Epithelial cell of prostate (primary cell): ENCODE measurements around the gene CD109.
"Not testable (repeated sequence)": the region's sequence is repeated elsewhere in the genome, so short reads cannot be mapped to it uniquely, and the experiment has no call there.

Experiments
- DNase-seq: peaks from one replicate; pipeline ENCODE4 v3.0.0-alpha.2; 2011; ENCODE audit warnings: low read depth, low spot score
- H3K27ac ChIP-seq: fragments of 450-650 bp; 2 replicates; pipeline ENCODE4 v1.5.1; 2017; ENCODE audit warnings: mild to moderate bottlenecking

CD109 gene

GRCh38 chr6:73823832-73824231 lies 127.8 kb downstream of the CD109 start:
- no peak overlapping the region for H3K27ac ChIP-seq
- no peak for DNase-seq

GRCh38 chr6:73826571-73826970 lies 130.6 kb downstream of the CD109 start:
- no peak overlapping the region for H3K27ac ChIP-seq
- DNase-seq, result no peak

GRCh38 chr6:73830119-73830518 lies 134.1 kb downstream of the CD109 start:
- no peak overlapping the region for H3K27ac ChIP-seq
- DNase-seq, result no peak

GRCh38 chr6:73832313-73832712 lies 136.3 kb downstream of the CD109 start:
- H3K27ac ChIP-seq, result no peak overlapping the region
- DNase-seq, result no peak

GRCh38 chr6:73844696-73845095 lies 148.7 kb downstream of the CD109 start:
- DNase-seq, H3K27ac ChIP-seq: not testable (repeated sequence)

GRCh38 chr6:73851048-73851447 lies 155.0 kb downstream of the CD109 start:
- not testable (repeated sequence) for DNase-seq, H3K27ac ChIP-seq

GRCh38 chr6:73854998-73855718 lies 159.2 kb downstream of the CD109 start:
- H3K27ac ChIP-seq, result no peak overlapping the region
- no peak for DNase-seq

- no peak overlapping the region for H3K27ac ChIP-seq
- DNase-seq, result no peak
Observed at GRCh38 chr6:73857341-73857890, 161.4 kb downstream of the CD109 start.

- no peak overlapping the region for H3K27ac ChIP-seq
- no peak for DNase-seq
Observed at GRCh38 chr6:73858376-73858775, 162.4 kb downstream of the CD109 start.

GRCh38 chr6:73860303-73860702 lies 164.3 kb downstream of the CD109 start:
- H3K27ac ChIP-seq, result no peak overlapping the region
- no peak for DNase-seq

GRCh38 chr6:73866305-73866704 lies 170.3 kb downstream of the CD109 start:
- H3K27ac ChIP-seq, result no peak overlapping the region
- no peak for DNase-seq

- no peak overlapping the region for H3K27ac ChIP-seq
- no peak for DNase-seq
Observed at GRCh38 chr6:73867411-73867810, 171.4 kb downstream of the CD109 start.

GRCh38 chr6:73870907-73871306 lies 174.9 kb downstream of the CD109 start:
- DNase-seq, result peak; percentile 62

GRCh38 chr6:73873081-73873480 lies 177.1 kb downstream of the CD109 start:
- DNase-seq, result no peak
- H3K27ac ChIP-seq, result no peak overlapping the region

More at GRCh38 chr6:73870907-73871306, 174.9 kb downstream of the CD109 start:
- peak overlapping the region; percentile 27 for H3K27ac ChIP-seq
